WERI-Rb-1 (cell line): ENCODE results near the gene ITPR2.
"Not testable (repeated sequence)": the region's sequence is repeated elsewhere in the genome, so short reads cannot be mapped to it uniquely, and the experiment has no call there.

Experiments
- DNase-seq: peaks from one replicate; pipeline ENCODE4 v3.0.0-alpha.2; 2020
- H3K27ac ChIP-seq: fragments of 250-450 bp; sonication (Bioruptor Pico); 2 replicates; pipeline ENCODE4 v1.5.1; 2020; ENCODE audit warnings: mild to moderate bottlenecking, moderate library complexity
- H3K27me3 ChIP-seq: fragments of 250-450 bp; sonication (Bioruptor Pico); 2 replicates; pipeline ENCODE4 v1.5.1; 2021; ENCODE audit warnings: mild to moderate bottlenecking, low read depth, moderate library complexity; ENCODE audit not compliant: insufficient read depth, severe bottlenecking
- H3K36me3 ChIP-seq: fragments of 250-450 bp; sonication (Bioruptor Pico); 2 replicates; pipeline ENCODE4 v1.5.1; 2020; ENCODE audit warnings: mild to moderate bottlenecking, moderate library complexity
- H3K4me3 ChIP-seq: 2 replicates; pipeline ENCODE4 v1.5.1; 2011; ENCODE audit warnings: low read depth, mild to moderate bottlenecking, control low read depth, low read length
- H3K9me3 ChIP-seq: fragments of 250-450 bp; sonication (Bioruptor Pico); 2 replicates; pipeline ENCODE4 v1.5.1; 2021; ENCODE audit warnings: mild to moderate bottlenecking, moderate library complexity; ENCODE audit not compliant: severe bottlenecking
- TF ChIP-seq, protein P1 (sequence below): IDR thresholded peaks from 2 replicates; pipeline ENCODE4 v1.5.1; 2011; ENCODE audit warnings: low read depth, mild to moderate bottlenecking, control low read depth, inconsistent platforms, low read length

ITPR2 gene

DNA sequence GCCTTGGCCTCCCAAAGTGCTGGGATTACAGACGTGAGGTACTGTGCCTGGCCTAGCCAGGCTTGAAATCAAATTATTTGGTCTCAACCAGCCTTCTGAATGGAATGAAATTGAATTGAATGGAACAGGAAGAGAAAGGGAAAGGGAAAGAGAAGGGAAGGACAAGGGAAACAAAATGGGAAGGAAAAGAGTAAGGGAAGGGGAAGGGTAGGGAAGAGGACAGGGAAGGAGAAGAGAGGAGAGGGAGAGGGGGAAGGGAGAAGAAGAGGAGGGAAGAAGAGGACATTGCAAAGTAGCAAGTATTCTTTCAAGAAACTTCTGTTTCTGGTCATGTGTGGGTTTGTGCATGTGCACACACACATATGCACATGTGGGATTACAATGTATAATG is 97.8 kb downstream of the ITPR2 start:
- Histone ChIP-seq H3K36me3 (no peaks in the 10 kb centered on the region), H3K4me3 (no peak overlapping the region), H3K27me3 (no peaks in the 10 kb centered on the region), H3K9me3 (peaks cover 4% of the 10 kb centered on the region), H3K27ac (no peak overlapping the region)
- no peak for DNase-seq
- TF ChIP-seq, protein P1, sequence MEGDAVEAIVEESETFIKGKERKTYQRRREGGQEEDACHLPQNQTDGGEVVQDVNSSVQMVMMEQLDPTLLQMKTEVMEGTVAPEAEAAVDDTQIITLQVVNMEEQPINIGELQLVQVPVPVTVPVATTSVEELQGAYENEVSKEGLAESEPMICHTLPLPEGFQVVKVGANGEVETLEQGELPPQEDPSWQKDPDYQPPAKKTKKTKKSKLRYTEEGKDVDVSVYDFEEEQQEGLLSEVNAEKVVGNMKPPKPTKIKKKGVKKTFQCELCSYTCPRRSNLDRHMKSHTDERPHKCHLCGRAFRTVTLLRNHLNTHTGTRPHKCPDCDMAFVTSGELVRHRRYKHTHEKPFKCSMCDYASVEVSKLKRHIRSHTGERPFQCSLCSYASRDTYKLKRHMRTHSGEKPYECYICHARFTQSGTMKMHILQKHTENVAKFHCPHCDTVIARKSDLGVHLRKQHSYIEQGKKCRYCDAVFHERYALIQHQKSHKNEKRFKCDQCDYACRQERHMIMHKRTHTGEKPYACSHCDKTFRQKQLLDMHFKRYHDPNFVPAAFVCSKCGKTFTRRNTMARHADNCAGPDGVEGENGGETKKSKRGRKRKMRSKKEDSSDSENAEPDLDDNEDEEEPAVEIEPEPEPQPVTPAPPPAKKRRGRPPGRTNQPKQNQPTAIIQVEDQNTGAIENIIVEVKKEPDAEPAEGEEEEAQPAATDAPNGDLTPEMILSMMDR = no peak

DNA sequence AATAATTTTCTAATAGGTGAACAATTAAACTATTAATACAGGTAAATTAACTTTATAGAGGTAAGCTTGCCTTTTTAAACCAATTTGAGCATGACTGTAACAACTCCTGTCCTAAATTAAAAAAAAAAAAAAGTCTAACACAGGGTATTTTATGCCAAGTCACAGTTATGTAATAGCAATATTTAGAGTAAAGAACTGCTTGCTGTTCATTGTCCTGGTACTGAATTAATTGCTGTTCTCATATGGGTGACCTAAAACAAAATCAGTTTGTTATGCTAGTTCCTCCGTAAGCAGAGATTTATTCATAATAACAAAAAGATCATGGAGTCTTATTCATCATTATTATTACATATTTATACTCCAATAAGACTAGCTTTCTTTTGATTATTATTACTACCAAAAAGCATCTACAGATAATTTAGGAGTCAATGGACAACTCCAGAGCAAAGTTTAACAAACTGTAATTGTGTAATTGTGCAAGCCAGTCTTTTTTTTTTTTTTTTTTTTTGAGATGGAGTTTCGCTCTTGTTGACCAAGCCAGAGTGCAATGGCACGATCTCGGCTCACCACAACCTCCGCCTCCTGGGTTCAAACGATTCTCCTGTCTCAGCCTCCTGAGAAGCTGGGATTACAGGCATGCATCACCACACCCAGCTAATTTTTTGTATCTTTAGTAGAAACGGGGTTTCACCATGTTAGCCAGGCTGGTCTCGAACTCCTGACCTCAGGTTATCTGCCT is 98.3 kb downstream of the ITPR2 start:
- Histone ChIP-seq H3K9me3 (peaks cover 4% of the 10 kb centered on the region), H3K4me3 (no peak overlapping the region), H3K27ac (no peak overlapping the region), H3K36me3 (no peaks in the 10 kb centered on the region), H3K27me3 (no peaks in the 10 kb centered on the region)
- DNase-seq = no peak
- TF ChIP-seq, protein P1 = no peak

DNA sequence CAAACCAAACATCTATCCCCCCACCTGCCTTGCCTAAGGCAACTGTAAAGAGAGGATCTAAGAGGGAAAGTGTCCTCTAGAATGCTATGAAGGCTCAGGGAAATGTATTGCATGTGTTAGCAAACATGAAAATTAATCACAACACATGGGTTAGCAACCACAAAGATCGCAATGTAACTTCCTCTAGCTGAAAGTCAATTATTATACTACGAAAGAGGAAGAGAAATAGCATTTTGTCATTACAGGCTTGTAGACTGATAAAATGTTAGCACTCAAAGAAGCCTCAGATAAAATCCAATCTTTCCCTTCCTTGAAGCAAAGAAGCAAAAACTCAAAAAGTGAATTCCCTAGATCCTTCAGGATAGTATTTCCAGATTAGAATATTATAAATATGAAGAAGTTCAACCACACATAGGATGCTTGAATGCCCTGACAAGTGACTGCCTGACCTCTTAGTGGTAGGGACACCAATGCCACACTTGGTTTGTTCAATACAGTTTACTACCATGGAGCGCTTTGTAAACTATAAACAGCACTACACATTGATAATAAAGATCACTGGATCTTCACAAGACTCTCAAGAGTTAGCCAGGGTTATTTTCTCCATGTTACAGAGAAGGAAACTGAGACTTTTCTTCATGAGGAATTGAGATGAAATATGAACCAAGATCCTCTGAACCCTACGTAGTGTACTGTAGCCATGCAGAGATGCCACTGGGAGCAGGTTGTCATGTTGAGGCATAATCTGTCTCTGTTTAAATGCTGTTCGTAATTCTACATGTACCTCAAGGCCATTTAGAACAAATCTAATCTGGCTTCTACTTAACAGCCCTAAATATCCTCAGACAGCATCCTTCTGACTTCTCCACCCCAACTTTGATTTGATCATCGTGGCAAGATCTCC is 100.7 kb downstream of the ITPR2 start:
- TF ChIP-seq, protein P1 = no peak
- Histone ChIP-seq H3K36me3 (no peaks in the 10 kb centered on the region), H3K4me3 (no peak overlapping the region), H3K9me3 (no peaks in the 10 kb centered on the region), H3K27me3 (no peaks in the 10 kb centered on the region), H3K27ac (no peak overlapping the region)
- DNase-seq = no peak

DNA sequence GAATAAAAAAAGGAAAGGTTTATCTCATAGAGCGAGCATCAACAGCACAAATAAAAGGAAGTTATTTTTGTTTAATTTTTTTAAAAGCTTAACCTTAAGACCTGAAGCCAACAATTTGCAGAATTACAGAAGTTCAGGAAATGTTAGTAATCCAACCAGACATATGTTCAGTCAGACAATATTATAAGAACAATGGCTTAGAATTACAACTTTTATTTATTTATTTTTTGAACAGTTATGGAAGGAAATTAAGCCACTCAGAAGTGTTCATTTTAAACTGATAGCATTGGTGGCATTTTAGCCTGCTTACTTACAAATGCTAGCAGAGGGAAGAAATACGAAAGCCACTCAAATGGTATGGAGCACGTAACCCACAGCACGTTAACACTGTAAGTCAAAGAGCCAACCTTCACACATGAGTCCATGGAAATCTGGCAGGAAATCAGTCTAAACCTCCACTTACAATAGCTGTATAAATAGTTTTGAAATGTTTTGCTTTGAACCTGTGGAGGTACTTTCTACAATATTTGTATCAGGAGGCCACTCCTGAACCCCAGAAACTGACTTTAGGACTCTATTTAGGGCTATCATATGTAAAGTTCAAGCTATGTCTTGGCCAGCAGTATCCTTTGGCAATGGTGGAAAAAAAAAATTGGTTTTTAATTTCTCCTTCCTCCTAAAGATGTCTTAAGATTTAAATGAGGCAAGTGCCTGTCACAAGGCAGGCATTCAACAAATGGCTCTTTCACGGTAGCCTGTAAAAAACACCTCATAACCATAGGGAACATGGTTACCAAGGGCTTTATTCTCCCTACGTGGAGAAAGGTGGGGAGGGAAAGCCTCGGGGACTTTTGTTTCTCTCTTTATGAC is 102.3 kb downstream of the ITPR2 start:
- no peak overlapping the region for H3K27ac ChIP-seq
- DNase-seq = no peak
- TF ChIP-seq, protein P1 = no peak

DNA sequence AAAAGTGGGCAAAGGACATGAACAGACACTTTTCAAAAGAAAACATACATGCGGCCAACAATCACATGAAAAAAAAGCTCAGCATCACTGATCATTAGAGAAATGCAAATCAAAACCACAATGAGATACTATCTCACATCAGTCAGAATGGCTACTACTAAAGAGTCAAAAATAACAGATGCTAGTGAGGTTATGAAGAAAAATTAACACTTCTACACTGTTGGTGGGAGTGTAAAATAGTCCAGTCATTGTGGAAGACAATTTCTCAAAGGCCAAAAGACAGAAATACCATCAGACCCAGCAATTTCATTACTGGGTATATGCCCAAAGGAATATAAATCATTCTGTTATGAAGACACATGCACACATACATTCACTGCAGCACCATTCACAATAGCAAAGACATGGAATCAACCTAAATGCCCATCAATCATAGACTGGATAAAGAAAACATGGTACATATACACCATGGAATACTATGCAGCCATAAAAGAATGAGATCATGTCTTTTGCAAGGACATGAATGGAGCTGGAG is 103.8 kb downstream of the ITPR2 start:
- not testable (repeated sequence) for H3K4me3 ChIP-seq, H3K27ac ChIP-seq, H3K36me3 ChIP-seq, DNase-seq, H3K27me3 ChIP-seq, H3K9me3 ChIP-seq

More for the DNA sequence above, 102.3 kb downstream of the ITPR2 start:
- H3K4me3 ChIP-seq = no peak overlapping the region
- H3K27me3 ChIP-seq = no peaks in the 10 kb centered on the region
- H3K9me3 ChIP-seq = no peaks in the 10 kb centered on the region
- no peaks in the 10 kb centered on the region for H3K36me3 ChIP-seq
